NCI-H526 treated with DMSO at 0.1 percent for 48 hours (cell line): Measurements from ENCODE around the gene GSTM5.
A peak's percentile ranks its signal among the peaks of the same experiment; 100 is the strongest.
"Not testable (repeated sequence)": the region's sequence is repeated elsewhere in the genome, so short reads cannot be mapped to it uniquely, and the experiment has no call there.

Experiments used
- DNase-seq: peaks from one replicate; lab custom pipeline; 2025; lab: John Stamatoyannopoulos, UW

The GSTM5 gene

GRCh38 chr1:109711593-109712320, at the start of gene GSTM5:
Gene GSTM5 (plus strand): TSS chr1:109712251. CDS start chr1:109712313, 62 bp downstream.
- not testable (repeated sequence) for DNase-seq

GRCh38 chr1:109664671-109665070, 47.4 kb upstream of the GSTM5 start:
- no peak for DNase-seq

- DNase-seq = peak; percentile 82
Measured at GRCh38 chr1:109667452-109668122, 44.5 kb upstream of the GSTM5 start, which contains the start of gene GSTM2. Gene GSTM2 (plus strand): TSS chr1:109668057. CDS start chr1:109668116, 59 bp downstream.

GRCh38 chr1:109668123-109668775, 43.8 kb upstream of the GSTM5 start:
- no peak for DNase-seq

GRCh38 chr1:109669246-109669948, 42.7 kb upstream of the GSTM5 start:
- no peak for DNase-seq

- DNase-seq = not testable (repeated sequence)
Measured at GRCh38 chr1:109669949-109670302, 42.1 kb upstream of the GSTM5 start.

- no peak for DNase-seq
Measured at GRCh38 chr1:109671067-109671466, 41.0 kb upstream of the GSTM5 start.

- not testable (repeated sequence) for DNase-seq
Measured at GRCh38 chr1:109673861-109674260, 38.2 kb upstream of the GSTM5 start.

GRCh38 chr1:109676683-109677381, 35.2 kb upstream of the GSTM5 start:
- DNase-seq = not testable (repeated sequence)

- DNase-seq = no peak
Measured at GRCh38 chr1:109677459-109677858, 34.6 kb upstream of the GSTM5 start.

GRCh38 chr1:109678637-109679036, 33.4 kb upstream of the GSTM5 start:
- not testable (repeated sequence) for DNase-seq

- not testable (repeated sequence) for DNase-seq
Measured at GRCh38 chr1:109684777-109685176, 27.3 kb upstream of the GSTM5 start.

- DNase-seq = not testable (repeated sequence)
Measured at GRCh38 chr1:109685399-109685798, 26.7 kb upstream of the GSTM5 start.

- DNase-seq = not testable (repeated sequence)
Measured at GRCh38 chr1:109685890-109686289, 26.2 kb upstream of the GSTM5 start.

- DNase-seq = not testable (repeated sequence)
Measured at GRCh38 chr1:109687109-109687508, 24.9 kb upstream of the GSTM5 start.

GRCh38 chr1:109687641-109688499, 24.2 kb upstream of the GSTM5 start, which contains the start of gene GSTM1:
Gene GSTM1 (plus strand): TSS chr1:109687817. CDS start chr1:109687874, 57 bp downstream.
- no peak for DNase-seq

- no peak for DNase-seq
Measured at GRCh38 chr1:109689844-109690405, 22.1 kb upstream of the GSTM5 start.

- DNase-seq = no peak
Measured at GRCh38 chr1:109691759-109692158, 20.3 kb upstream of the GSTM5 start.

GRCh38 chr1:109694400-109694799, 17.7 kb upstream of the GSTM5 start:
- DNase-seq = not testable (repeated sequence)

GRCh38 chr1:109695138-109695537, 16.9 kb upstream of the GSTM5 start:
- DNase-seq = not testable (repeated sequence)
